BLaER1 treated with 17β-estradiol and CSF1 and Interleukin-3, amounts not matched to agents 10 nM and 100 nM (cell line): ENCODE data around the gene KCNQ2.

Experiments
- H3K27ac ChIP-seq, 11 experiments: shearing (Covaris generic); formaldehyde crosslinking; 2 replicates each; pipeline ENCODE4 v1.8.1; 2022
- H3K27me3 ChIP-seq, 11 experiments: shearing (Covaris generic); formaldehyde crosslinking; 2 replicates each; pipeline ENCODE4 v1.8.1; 2022
- H3K36me3 ChIP-seq, 11 experiments: shearing (Covaris generic); formaldehyde crosslinking; 2 replicates each; pipeline ENCODE4 v1.8.1; 2022
- H3K4me1 ChIP-seq, 10 experiments: shearing (Covaris generic); formaldehyde crosslinking; 2 replicates each; pipeline ENCODE4 v1.8.1; 2022
- H3K4me2 ChIP-seq, 11 experiments: shearing (Covaris generic); formaldehyde crosslinking; 2 replicates each; pipeline ENCODE4 v1.8.1; 2022
- H3K4me3 ChIP-seq, 10 experiments: shearing (Covaris generic); formaldehyde crosslinking; 2 replicates each; pipeline ENCODE4 v1.8.1; 2022
- H3K9ac ChIP-seq, 11 experiments: shearing (Covaris generic); formaldehyde crosslinking; 2 replicates each; pipeline ENCODE4 v1.8.1; 2022
- H3K9me3 ChIP-seq, 11 experiments: shearing (Covaris generic); formaldehyde crosslinking; replicated peaks in 1 of 11; 2 replicates each; pipeline ENCODE4 v1.8.1; 2022
- H4K20me1 ChIP-seq, 11 experiments: shearing (Covaris generic); formaldehyde crosslinking; 2 replicates each; pipeline ENCODE4 v1.8.1; 2022
- Cebpa-rat ChIP-seq, 11 experiments: shearing (Covaris generic); IDR thresholded peaks; 2 replicates each; pipeline ENCODE4 v1.8.1; 2022

Gene KCNQ2

DNA sequence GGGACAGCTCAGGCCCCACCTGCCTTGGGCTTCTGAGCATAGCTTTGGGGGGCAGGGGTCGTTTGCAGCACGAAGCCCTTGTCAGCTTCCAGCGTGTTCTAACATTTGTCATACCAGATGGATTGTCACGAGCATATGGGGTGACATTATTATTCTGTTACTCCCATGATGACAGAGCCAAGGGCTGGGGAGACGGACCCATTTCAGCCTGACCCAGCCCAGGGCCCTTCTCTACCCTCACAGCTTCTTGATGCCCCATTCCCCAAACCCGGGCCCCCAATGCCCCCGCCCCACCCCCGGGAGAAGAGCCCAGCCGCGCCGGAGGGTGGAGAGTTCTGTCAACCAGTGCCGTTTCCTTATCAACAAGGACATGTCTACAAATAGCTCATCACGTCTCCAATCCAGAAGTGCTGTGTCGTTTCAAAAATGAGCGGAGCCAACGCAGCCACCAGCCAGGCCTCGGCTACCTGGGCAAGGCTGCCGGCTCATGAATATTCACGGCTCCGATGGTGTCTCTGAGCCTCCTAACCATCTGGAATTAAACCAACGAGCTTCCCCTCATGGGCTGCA lies 101.8 kb downstream of the KCNQ2 start:
- no peaks in the 10 kb centered on the region for H3K36me3 ChIP-seq
- peaks cover 39 to 47% (median 43%) of the 10 kb centered on the region in 11 experiments for H3K27me3 ChIP-seq
- no peaks in the 10 kb centered on the region for H3K9me3 ChIP-seq
- no peak overlapping the region for H3K4me3 ChIP-seq
- H3K4me2 ChIP-seq: peak overlapping the region in 7 of 11 experiments; percentile 5 to 43 (median 18); a peak in 9 of 22 replicates
- no peak for TF ChIP-seq Cebpa-rat (IDR thresholded peaks at IDR 0.05)
- no peak overlapping the region for H3K9ac ChIP-seq
- H3K4me1 ChIP-seq: peaks cover 0 to 30% (median 16%) of the 10 kb centered on the region in 10 experiments; a peak in 14 of 20 replicates
- H4K20me1 ChIP-seq: peaks cover 0 to 77% (median 0%) of the 10 kb centered on the region in 11 experiments; a peak in 10 of 22 replicates
- no peak overlapping the region for H3K27ac ChIP-seq

DNA sequence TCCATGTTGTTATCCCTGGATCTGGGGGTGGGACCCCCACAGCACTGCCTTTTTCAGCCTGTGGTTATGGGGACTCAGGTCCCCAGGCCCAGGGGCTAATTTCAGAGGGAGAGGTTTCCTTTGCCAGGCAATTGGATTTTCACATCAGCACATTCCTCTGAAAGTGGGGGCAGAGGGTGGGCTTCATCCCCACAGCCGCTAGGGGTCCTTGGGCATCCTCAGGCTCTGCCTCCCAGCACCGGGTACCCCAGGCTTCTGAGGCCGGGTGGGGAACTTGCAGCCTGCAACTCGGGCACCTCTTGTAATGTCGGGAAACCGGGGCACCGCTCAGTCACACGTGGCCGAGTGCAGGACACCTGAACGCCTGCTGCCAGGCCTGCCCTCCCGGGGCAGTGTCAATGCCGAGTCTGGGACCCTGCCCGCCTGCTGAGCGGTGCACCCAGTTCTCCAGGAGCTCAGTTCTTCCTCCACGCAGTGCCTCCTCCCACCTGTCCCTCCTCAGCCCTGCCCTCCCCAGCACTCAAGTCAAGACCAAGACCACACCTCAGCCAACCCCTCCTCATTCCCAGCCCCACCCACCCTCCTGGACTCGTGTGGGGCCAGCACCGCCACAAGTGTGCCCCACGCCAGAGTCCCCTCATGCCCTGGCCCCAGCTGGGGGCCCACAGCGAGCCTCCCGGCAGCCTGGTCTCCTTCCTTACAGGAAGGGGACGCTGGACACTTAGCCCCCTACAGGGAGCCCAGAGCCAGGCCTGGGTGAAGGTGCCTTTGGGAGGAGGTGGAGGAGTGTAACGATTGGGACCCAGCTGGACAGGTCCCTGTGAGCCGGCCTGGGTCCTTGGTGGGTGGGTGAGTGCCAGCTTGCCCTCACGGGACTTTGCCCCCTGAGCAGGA lies 102.5 kb downstream of the KCNQ2 start:
- no peak overlapping the region for H3K27ac ChIP-seq
- H3K9me3 ChIP-seq: no peaks in the 10 kb centered on the region
- peaks cover 0 to 82% (median 0%) of the 10 kb centered on the region in 11 experiments; a peak in 10 of 22 replicates for H4K20me1 ChIP-seq
- H3K4me2 ChIP-seq: peak overlapping the region in 3 of 11 experiments; percentile 13 to 38 (median 34); a peak in 5 of 22 replicates
- peaks cover 0 to 37% (median 21%) of the 10 kb centered on the region in 10 experiments; a peak in 14 of 20 replicates for H3K4me1 ChIP-seq
- no peak overlapping the region for H3K4me3 ChIP-seq
- no peaks in the 10 kb centered on the region for H3K36me3 ChIP-seq
- no peak overlapping the region for H3K9ac ChIP-seq
- TF ChIP-seq Cebpa-rat (IDR thresholded peaks at IDR 0.05): no peak
- H3K27me3 ChIP-seq: peaks cover 36 to 40% (median 39%) of the 10 kb centered on the region in 11 experiments

DNA sequence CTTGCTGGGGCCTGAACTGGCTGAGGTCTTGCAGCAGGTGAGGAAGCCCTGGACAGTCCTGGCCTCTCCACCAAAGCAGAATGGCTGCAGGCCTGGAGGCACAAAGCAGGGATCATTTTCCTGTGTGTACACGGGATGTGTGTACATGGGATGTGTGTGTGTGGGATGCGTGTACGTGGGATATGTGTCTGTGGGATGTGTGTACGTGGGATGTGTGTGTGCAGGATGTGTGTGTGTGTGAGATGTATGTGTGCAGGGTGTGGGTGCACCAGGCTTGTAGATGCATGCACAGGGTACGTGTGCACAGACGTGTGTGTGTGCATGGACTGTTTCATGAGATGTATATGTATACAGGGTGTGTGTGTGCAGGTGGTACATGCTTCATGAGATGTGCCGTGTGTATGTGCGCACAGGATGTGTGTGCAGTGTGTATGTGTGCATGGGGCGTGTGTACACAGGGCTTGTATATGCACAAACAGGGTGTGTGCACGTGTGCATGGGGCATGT lies 103.4 kb downstream of the KCNQ2 start:
- TF ChIP-seq Cebpa-rat (IDR thresholded peaks at IDR 0.05): no peak
- H3K27me3 ChIP-seq: peaks cover 27 to 35% (median 31%) of the 10 kb centered on the region in 11 experiments

DNA sequence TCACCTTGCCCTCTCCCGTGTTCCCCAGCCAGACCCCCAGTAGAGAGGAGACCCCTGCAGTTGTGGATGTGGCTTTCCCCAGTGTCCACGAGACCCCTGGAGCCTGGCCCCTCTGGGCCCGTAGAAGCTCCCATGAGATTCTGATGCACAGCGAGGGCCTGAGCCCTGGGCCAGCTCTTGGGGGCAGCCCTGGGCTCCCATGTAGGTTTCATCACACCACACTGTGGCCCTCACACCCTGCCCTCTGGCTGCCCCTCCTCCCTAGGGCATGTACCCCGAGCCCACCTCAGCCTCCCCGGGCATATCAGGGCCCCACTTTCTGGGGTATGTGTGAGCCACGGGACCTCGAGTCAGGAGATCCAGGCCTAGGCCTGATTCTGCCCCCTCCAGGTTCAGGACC lies 104.3 kb downstream of the KCNQ2 start:
- Histone ChIP-seq H4K20me1 (peaks cover 0 to 78% (median 0%) of the 10 kb centered on the region in 11 experiments; a peak in 11 of 22 replicates), H3K4me3 (no peak overlapping the region), H3K4me1 (peaks cover 0 to 41% (median 25%) of the 10 kb centered on the region in 10 experiments; a peak in 14 of 20 replicates), H3K27ac (no peak overlapping the region), H3K36me3 (no peaks in the 10 kb centered on the region), H3K27me3 (peaks cover 17 to 35% (median 26%) of the 10 kb centered on the region in 11 experiments), H3K9me3 (no peaks in the 10 kb centered on the region), H3K4me2 (no peak overlapping the region), H3K9ac (no peak overlapping the region)
- TF ChIP-seq Cebpa-rat (IDR thresholded peaks at IDR 0.05): no peak

More for the DNA sequence above, 103.4 kb downstream of the KCNQ2 start:
- H3K4me2 ChIP-seq: no peak overlapping the region
- H3K36me3 ChIP-seq: no peaks in the 10 kb centered on the region
- H3K27ac ChIP-seq: no peak overlapping the region
- H3K4me3 ChIP-seq: no peak overlapping the region
- H3K9ac ChIP-seq: no peak overlapping the region
- H3K4me1 ChIP-seq: peaks cover 0 to 41% (median 25%) of the 10 kb centered on the region in 10 experiments; a peak in 14 of 20 replicates
- no peaks in the 10 kb centered on the region for H3K9me3 ChIP-seq
- H4K20me1 ChIP-seq: peaks cover 0 to 78% (median 0%) of the 10 kb centered on the region in 11 experiments; a peak in 10 of 22 replicates

DNA sequence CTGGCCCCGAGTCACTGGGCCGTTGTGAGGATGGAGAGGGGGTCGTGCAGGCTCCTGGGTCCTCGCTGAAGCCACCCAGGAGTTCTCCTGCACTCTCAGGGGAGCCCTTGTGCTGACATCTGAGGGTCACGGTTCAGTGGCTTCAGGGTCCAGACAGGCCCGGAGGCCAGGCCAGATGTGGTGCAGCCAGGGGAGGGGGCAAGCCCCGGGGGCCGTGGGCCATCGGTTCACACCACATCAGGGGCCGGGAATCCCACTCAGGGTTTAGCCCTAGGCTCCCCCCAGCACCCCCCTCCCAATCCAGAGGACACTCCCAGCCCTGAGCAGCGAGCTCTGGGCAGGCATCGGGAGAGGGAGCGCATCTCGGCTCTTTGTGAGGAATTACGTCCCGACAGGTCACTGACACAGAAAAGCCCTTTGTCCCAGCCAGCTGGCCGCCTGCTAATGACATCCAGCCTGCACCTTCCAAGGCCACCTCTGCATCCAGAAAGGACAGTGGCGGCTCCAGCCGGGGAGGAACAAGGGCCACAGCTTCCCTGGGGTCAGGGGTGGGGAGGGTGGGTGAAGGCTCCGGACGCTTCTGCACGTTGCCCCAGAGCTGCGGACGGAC lies 104.9 kb downstream of the KCNQ2 start:
- H3K4me2 ChIP-seq: peak overlapping the region in 9 of 11 experiments; percentile 24 to 81 (median 63); a peak in 15 of 22 replicates
- H3K27me3 ChIP-seq: peaks cover 16 to 35% (median 26%) of the 10 kb centered on the region in 11 experiments
- H3K36me3 ChIP-seq: no peaks in the 10 kb centered on the region
- H3K4me1 ChIP-seq: peaks cover 0 to 41% (median 25%) of the 10 kb centered on the region in 10 experiments; a peak in 14 of 20 replicates
- peaks cover 0 to 78% (median 0%) of the 10 kb centered on the region in 11 experiments; a peak in 11 of 22 replicates for H4K20me1 ChIP-seq
- no peak overlapping the region; a peak in 1 of 20 replicates for H3K4me3 ChIP-seq
- H3K27ac ChIP-seq: no peak overlapping the region
- H3K9me3 ChIP-seq: no peaks in the 10 kb centered on the region
- TF ChIP-seq Cebpa-rat (IDR thresholded peaks at IDR 0.05): no peak
- peak overlapping the region in 3 of 11 experiments; percentile 2 to 51 (median 15); a peak in 2 of 22 replicates for H3K9ac ChIP-seq

DNA sequence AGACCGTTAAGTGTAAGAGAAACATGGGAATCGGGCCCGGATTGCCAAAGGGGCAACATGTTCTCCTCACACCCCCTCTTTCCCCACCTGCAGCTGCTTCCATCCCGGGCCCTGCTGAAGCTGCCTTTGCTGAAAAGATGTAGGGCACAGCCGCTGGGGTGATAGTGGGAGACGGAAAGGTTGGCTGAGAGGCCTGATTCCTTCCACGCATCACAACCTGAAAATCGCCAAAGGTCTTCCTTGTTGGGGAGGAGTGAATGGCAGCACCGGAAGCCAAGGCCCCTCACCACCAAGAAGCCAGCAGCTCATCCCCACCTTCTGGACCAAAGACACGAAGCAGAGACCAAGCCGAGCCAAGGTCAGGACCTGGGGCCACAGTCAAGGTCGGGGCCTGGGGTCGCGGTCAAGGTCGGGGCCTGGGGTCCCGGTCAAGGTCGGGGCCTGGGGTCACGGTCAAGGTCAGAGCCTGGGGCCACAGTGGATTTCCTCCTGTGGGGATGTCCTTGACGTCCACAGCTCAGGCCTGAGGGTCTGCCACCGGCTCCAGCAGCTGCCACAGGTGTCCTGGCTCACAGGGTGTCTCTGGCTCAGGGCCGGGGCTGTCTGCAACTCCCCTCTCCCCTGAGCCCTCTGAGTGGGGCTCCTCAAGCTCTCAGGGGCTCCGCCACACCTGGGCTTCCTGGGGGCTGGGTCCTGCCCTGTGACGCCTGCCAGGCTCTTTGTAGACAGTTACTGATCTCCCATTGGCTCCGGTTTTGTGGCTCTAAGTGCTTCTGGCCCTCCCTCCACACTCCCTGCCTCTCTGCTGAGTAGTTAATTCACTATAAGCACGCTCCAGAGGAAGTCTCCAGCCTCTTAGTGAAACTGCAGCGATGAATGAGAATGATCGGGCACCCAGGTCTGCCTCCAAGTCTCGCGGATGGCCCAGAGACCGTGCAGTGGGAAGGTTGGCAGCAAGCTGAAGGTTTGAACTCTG lies 105.8 kb downstream of the KCNQ2 start:
- H3K36me3 ChIP-seq: no peaks in the 10 kb centered on the region
- H3K4me3 ChIP-seq: no peak overlapping the region; a peak in 1 of 20 replicates
- H3K9me3 ChIP-seq: no peaks in the 10 kb centered on the region
- peak overlapping the region in 9 of 11 experiments; percentile 24 to 81 (median 63); a peak in 15 of 22 replicates for H3K4me2 ChIP-seq
- TF ChIP-seq Cebpa-rat (IDR thresholded peaks at IDR 0.05): no peak
- no peak overlapping the region for H3K27ac ChIP-seq
- H3K9ac ChIP-seq: peak overlapping the region in 3 of 11 experiments; percentile 2 to 51 (median 15); a peak in 2 of 22 replicates
- H3K27me3 ChIP-seq: peaks cover 20 to 36% (median 28%) of the 10 kb centered on the region in 11 experiments
- peaks cover 0 to 44% (median 27%) of the 10 kb centered on the region in 10 experiments; a peak in 14 of 20 replicates for H3K4me1 ChIP-seq
- H4K20me1 ChIP-seq: peaks cover 0 to 83% (median 4%) of the 10 kb centered on the region in 11 experiments; a peak in 11 of 22 replicates

DNA sequence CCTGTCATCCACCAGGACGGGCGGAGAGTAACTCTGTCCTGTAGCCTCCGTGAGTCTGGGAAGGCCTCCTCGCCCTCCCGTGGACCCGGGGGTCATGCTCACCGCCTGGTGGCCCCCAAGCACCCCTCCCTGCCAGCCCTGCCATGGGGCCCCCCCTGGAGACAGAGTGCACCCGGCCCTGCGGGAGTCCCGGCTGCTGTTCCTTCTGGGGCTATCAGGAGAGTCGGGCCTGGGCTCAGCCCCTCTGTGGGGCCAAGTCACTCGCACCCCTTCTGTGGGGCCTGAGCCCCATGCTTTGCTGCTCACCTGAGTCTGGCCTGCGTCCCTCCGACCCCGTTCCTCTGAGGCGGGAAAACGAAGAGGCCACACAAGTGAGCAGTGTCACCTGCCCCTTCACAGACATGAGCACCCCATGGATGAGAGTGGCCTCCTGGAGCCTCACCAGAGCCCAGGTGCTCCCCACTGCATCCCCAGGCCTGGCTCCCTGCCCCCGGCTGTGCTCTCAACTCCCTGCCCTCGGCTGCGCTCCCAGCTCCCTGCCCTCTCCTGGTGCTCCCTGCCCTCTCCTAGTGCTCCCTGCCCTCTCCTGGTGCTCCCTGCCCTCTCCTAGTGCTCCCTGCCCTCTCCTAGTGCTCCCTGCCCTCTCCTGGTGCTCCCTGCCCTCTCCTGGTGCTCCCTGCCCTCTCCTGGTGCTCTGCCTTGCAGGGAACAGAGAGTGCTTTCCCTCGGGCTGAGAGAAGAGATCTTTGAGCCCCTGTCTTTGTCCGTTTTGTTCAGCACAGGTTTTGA lies 106.7 kb downstream of the KCNQ2 start:
- H4K20me1 ChIP-seq: peaks cover 0 to 83% (median 6%) of the 10 kb centered on the region in 11 experiments; a peak in 10 of 22 replicates
- H3K27ac ChIP-seq: no peak overlapping the region

More for the DNA sequence above, 106.7 kb downstream of the KCNQ2 start:
- Histone ChIP-seq H3K36me3 (no peaks in the 10 kb centered on the region), H3K4me3 (no peak overlapping the region), H3K4me2 (peak overlapping the region in 4 of 11 experiments; percentile 7 to 54 (median 38); a peak in 6 of 22 replicates), H3K9ac (no peak overlapping the region), H3K4me1 (peaks cover 0 to 39% (median 29%) of the 10 kb centered on the region in 10 experiments; a peak in 14 of 20 replicates), H3K27me3 (peaks cover 21 to 36% (median 27%) of the 10 kb centered on the region in 11 experiments), H3K9me3 (no peaks in the 10 kb centered on the region)
- no peak for TF ChIP-seq Cebpa-rat (IDR thresholded peaks at IDR 0.05)
